MM.1S (cell line): ENCODE measurements around the gene TMIGD2.

Experiments
- DNase-seq: peaks from one replicate; pipeline ENCODE4 v3.0.0-alpha.2; 2015
- H2AFZ ChIP-seq: fragments of 300-600 bp; sonication (generic); 2 replicates; pipeline ENCODE4 v1.6.0; 2016; ENCODE audit warnings: antibody characterized with exemption, low read length
- H3F3A ChIP-seq: fragments of 300-600 bp; sonication (generic); 2 replicates; pipeline ENCODE4 v1.6.1; 2016; ENCODE audit warnings: mild to moderate bottlenecking, antibody characterized with exemption, low read length, moderate library complexity, mixed read lengths; ENCODE audit not compliant: insufficient read depth
- H3K27ac ChIP-seq: fragments of 300-600 bp; sonication (generic); 2 replicates; pipeline ENCODE4 v1.5.1; 2016; ENCODE audit warnings: mild to moderate bottlenecking, low read length
- H3K27me3 ChIP-seq: fragments of 300-600 bp; sonication (generic); replicated peaks from 2 replicates; pipeline ENCODE4 v1.6.0; 2016; ENCODE audit warnings: low read length; ENCODE audit not compliant: insufficient read depth
- H3K36me3 ChIP-seq: fragments of 300-600 bp; sonication (generic); replicated peaks from 2 replicates; pipeline ENCODE4 v1.6.1; 2016; ENCODE audit warnings: mild to moderate bottlenecking, low read length, mixed read lengths; ENCODE audit not compliant: insufficient read depth
- H3K4me1 ChIP-seq: fragments of 300-600 bp; sonication (generic); 2 replicates; pipeline ENCODE4 v1.6.1; 2016; ENCODE audit warnings: low read length, mixed read lengths
- H3K4me2 ChIP-seq: fragments of 300-600 bp; sonication (generic); 2 replicates; pipeline ENCODE4 v1.6.0; 2016; ENCODE audit warnings: low read depth, low read length
- H3K4me3 ChIP-seq: fragments of 300-600 bp; sonication (generic); 2 replicates; pipeline ENCODE4 v1.5.1; 2016; ENCODE audit warnings: low read length, mixed read lengths
- H3K79me2 ChIP-seq: fragments of 300-600 bp; sonication (generic); 2 replicates; pipeline ENCODE4 v1.6.1; 2016; ENCODE audit warnings: mixed run types, low read length, mixed read lengths
- H3K9ac ChIP-seq: fragments of 300-600 bp; sonication (generic); 2 replicates; pipeline ENCODE4 v1.6.1; 2016; ENCODE audit warnings: low read length, mixed read lengths
- H3K9me2 ChIP-seq: fragments of 300-600 bp; sonication (generic); replicated peaks from 2 replicates; pipeline ENCODE4 v1.6.1; 2016; ENCODE audit warnings: mild to moderate bottlenecking, low read length, mixed read lengths; ENCODE audit not compliant: insufficient read depth
- H3K9me3 ChIP-seq: fragments of 300-600 bp; sonication (generic); replicated peaks from 2 replicates; pipeline ENCODE4 v1.6.1; 2016; ENCODE audit warnings: mild to moderate bottlenecking, low read length, mixed read lengths; ENCODE audit not compliant: insufficient read depth
- H4K20me1 ChIP-seq: fragments of 300-600 bp; sonication (generic); 2 replicates; pipeline ENCODE4 v1.6.1; 2016; ENCODE audit warnings: mild to moderate bottlenecking, low read length, moderate library complexity, mixed read lengths; ENCODE audit not compliant: insufficient read depth
- EZH2 ChIP-seq: fragments of 300-600 bp; sonication (generic); optimal IDR thresholded peaks from 2 replicates; pipeline ENCODE3; 2017; ENCODE audit warnings: low read depth, mild to moderate bottlenecking, antibody characterized with exemption, low read length, mixed read lengths
- EZH2phosphoT487 ChIP-seq: fragments of 300-600 bp; sonication (generic); IDR thresholded peaks from 2 replicates; pipeline ENCODE4 v1.6.1; 2018; ENCODE audit warnings: antibody characterized with exemption, low read length
- TF ChIP-seq, protein P1 (sequence below): fragments of 300-600 bp; sonication (generic); IDR thresholded peaks from 2 replicates; pipeline ENCODE4 v1.5.1; 2016; ENCODE audit warnings: antibody characterized with exemption, low read length, mixed read lengths

Gene TMIGD2

DNA sequence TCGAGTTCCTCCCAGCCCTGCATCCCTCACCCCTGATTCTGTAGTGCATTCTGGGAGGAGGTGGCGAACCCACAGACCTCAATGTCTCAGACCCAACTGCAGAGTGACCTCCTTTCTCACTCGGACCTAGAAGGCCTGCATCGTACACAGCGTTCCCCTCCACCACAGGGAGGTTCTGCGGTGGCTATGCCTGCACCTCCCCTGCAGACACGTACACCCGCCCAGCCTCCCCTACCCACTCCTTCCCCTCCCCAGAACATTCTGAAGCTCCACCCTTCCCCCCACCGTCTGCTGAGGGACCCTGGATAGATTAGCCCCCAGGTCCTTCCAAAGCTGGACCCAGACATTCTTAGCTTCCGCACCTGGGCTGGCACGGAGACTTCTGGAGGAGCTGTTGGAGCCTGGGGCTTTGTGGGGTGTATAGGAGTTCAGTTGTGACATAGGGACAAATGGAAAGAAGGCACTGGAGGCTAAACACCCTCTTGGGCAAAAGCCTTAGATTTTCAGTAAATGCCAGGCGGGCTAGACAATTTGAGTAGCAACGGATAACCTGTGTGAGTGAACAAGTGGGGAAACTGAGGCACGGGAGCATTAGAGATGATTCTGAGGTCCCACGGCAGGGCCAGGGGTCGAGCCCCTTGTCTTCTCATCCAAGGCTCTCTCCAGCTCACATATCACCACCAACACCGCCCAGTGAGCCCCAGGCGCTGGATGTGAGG, 1.8 kb upstream of the TMIGD2 start:
- H3K27me3 ChIP-seq = peaks cover 84% of the 10 kb centered on the region
- TF ChIP-seq, protein P1, sequence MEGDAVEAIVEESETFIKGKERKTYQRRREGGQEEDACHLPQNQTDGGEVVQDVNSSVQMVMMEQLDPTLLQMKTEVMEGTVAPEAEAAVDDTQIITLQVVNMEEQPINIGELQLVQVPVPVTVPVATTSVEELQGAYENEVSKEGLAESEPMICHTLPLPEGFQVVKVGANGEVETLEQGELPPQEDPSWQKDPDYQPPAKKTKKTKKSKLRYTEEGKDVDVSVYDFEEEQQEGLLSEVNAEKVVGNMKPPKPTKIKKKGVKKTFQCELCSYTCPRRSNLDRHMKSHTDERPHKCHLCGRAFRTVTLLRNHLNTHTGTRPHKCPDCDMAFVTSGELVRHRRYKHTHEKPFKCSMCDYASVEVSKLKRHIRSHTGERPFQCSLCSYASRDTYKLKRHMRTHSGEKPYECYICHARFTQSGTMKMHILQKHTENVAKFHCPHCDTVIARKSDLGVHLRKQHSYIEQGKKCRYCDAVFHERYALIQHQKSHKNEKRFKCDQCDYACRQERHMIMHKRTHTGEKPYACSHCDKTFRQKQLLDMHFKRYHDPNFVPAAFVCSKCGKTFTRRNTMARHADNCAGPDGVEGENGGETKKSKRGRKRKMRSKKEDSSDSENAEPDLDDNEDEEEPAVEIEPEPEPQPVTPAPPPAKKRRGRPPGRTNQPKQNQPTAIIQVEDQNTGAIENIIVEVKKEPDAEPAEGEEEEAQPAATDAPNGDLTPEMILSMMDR = no peak
- TF ChIP-seq EZH2phosphoT487 (no peak), EZH2 (no peak)
- H3K27ac ChIP-seq = no peak overlapping the region
- no peaks in the 10 kb centered on the region for H3K9me2 ChIP-seq
- no peak overlapping the region for H3K4me3 ChIP-seq
- no peak overlapping the region for H3K9ac ChIP-seq
- H3K4me2 ChIP-seq = no peak overlapping the region
- H2AFZ ChIP-seq = no peak overlapping the region
- no peaks in the 10 kb centered on the region for H3K9me3 ChIP-seq
- H3K79me2 ChIP-seq = no peaks in the 10 kb centered on the region
- no peaks in the 10 kb centered on the region for H3F3A ChIP-seq
- no peaks in the 10 kb centered on the region for H3K36me3 ChIP-seq
- H4K20me1 ChIP-seq = no peaks in the 10 kb centered on the region
- H3K4me1 ChIP-seq = no peaks in the 10 kb centered on the region
- no peak for DNase-seq

- no peaks in the 10 kb centered on the region for H3K9me3 ChIP-seq
- no peaks in the 10 kb centered on the region for H3K9me2 ChIP-seq
- H3K27me3 ChIP-seq = peaks cover 78% of the 10 kb centered on the region
- no peaks in the 10 kb centered on the region for H4K20me1 ChIP-seq
- H3K36me3 ChIP-seq = no peaks in the 10 kb centered on the region
- no peaks in the 10 kb centered on the region for H3F3A ChIP-seq
- no peak overlapping the region for H2AFZ ChIP-seq
- no peak overlapping the region for H3K4me3 ChIP-seq
- no peak overlapping the region for H3K27ac ChIP-seq
- no peaks in the 10 kb centered on the region for H3K4me1 ChIP-seq
- no peak overlapping the region for H3K4me2 ChIP-seq
- no peaks in the 10 kb centered on the region for H3K79me2 ChIP-seq
- DNase-seq = no peak
- H3K9ac ChIP-seq = no peak overlapping the region
- TF ChIP-seq, protein P1 = no peak
- TF ChIP-seq EZH2phosphoT487 (no peak), EZH2 (no peak)
These were observed 473 bp downstream of the TMIGD2 start for GRCh38 chr19:4301590-4302242.

- TF ChIP-seq, protein P1 = no peak
- TF ChIP-seq EZH2phosphoT487 (no peak), EZH2 (no peak)
- H2AFZ ChIP-seq = no peak overlapping the region
- H3K27ac ChIP-seq = no peak overlapping the region
- no peak for DNase-seq
- H3K9ac ChIP-seq = no peak overlapping the region
- no peaks in the 10 kb centered on the region for H3K4me1 ChIP-seq
- peaks cover 78% of the 10 kb centered on the region for H3K27me3 ChIP-seq
- H3K79me2 ChIP-seq = no peaks in the 10 kb centered on the region
- no peaks in the 10 kb centered on the region for H3K9me3 ChIP-seq
- no peaks in the 10 kb centered on the region for H3K9me2 ChIP-seq
- H3K36me3 ChIP-seq = no peaks in the 10 kb centered on the region
- H3K4me3 ChIP-seq = no peak overlapping the region
- no peaks in the 10 kb centered on the region for H3F3A ChIP-seq
- no peaks in the 10 kb centered on the region for H4K20me1 ChIP-seq
- H3K4me2 ChIP-seq = no peak overlapping the region
These were observed 1.6 kb downstream of the TMIGD2 start for GRCh38 chr19:4300589-4300988.
